ENCODE data around the gene ULBP2.
"Not testable (repeated sequence)": the region's sequence is repeated elsewhere in the genome, so short reads cannot be mapped to it uniquely, and the experiment has no call there.

- TF ChIP-seq YY1 (IDR thresholded peaks at IDR 0.05; ENCODE audit: insufficient read depth, insufficient read length); ZNF274 (IDR thresholded peaks at IDR 0.05; ENCODE audit: low read depth, low read length); SUZ12 (IDR thresholded peaks at IDR 0.05; ENCODE audit: extremely low read depth, insufficient read depth, insufficient read length): not testable (repeated sequence)
These were observed 12.1 kb downstream of the ULBP2 start for GRCh38 chr6:149953934-149954327.

Data from NT2/D1 (cell line).